ENCODE data around the gene GPC3. TPM values are rescaled to one million over a fixed set of nuclear protein-coding genes. Genes with fewer than 3 reads are reported as not detected.

GPC3 gene
- total RNA-seq, 6 donors from 2014 or later = 9.4 to 111 (median 57.6) TPM

DNA sequence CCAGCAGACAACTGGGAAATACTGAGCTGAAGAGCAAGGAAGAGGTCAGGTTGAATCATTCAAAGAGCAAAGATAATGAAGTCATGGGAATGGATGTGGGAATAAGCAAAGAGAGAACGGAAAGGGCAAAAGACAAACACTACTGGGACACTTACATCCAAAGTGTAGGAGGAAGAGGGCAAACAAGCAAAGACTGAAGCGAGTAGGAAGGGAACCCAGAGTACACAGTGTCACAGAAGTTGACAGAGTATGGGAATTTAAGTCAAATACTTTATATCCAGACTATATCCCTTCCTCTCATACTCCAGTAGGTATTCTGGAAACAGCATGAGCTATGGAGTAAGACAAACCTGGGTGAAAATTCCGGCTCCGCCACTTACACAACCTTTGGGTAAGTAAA, 12.5 kb downstream of the GPC3 start:
- Histone ChIP-seq H3K27me3 (no peaks in the 10 kb centered on the region), H3K27ac (no peak overlapping the region), H3K36me3 (no peaks in the 10 kb centered on the region), H3K4me3 (no peak overlapping the region), H3K4me1 (no peaks in the 10 kb centered on the region), H3K9me3 (no peaks in the 10 kb centered on the region)
- ATAC-seq (ENCODE audit: low FRiP score in 2 of 2) (no peak), DNase-seq (no peak)
- TF ChIP-seq CTCF (IDR thresholded peaks at IDR 0.05) (no peak), POLR2A (IDR thresholded peaks at IDR 0.05) (no peak)
- 63 to 93% methylated on average over 4 of the region's 4 CpGs for WGBS, 2 donors

GRCh38 chrX:133971586-133971985, 13.8 kb downstream of the GPC3 start:
- TF ChIP-seq POLR2A (IDR thresholded peaks at IDR 0.05) (no peak), CTCF (IDR thresholded peaks at IDR 0.05) (no peak), POLR2AphosphoS5 (IDR thresholded peaks at IDR 0.05) (no peak)
- Histone ChIP-seq H3K9me3 (no peaks in the 10 kb centered on the region), H3K36me3 (no peaks in the 10 kb centered on the region), H3K4me3 (no peak overlapping the region), H3K4me1 (no peaks in the 10 kb centered on the region), H3K27ac (no peak overlapping the region), H3K27me3 (no peaks in the 10 kb centered on the region)
- no peak for DNase-seq
- ATAC-seq (ENCODE audit: low FRiP score in 2 of 2) = no peak
- WGBS, 2 donors = 73 to 83% methylated on average over 3 of the region's 3 CpGs

DNA sequence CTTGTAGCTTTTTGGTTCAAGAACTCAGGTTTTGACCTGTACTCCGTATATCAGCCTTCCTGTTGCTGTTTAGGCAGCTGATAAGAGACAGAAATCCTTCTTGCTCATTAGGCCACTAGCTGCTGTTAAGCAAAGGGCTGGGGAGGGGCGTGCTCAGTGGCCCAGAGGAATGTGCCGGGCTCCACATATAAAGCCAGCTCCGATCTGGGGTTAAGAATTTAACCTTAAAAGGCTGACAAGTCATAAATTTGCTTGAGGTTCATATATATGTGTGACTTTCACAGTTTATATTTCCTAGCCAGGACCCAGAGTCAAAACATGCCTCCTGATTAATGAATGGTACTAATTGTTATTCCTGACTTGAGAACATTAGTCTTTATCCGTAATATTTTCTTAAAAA, 15.3 kb downstream of the GPC3 start:
- no peak overlapping the region for H3K4me3 ChIP-seq

GRCh38 chrX:133969191-133969590, 16.2 kb downstream of the GPC3 start:
- no peak overlapping the region for H3K4me3 ChIP-seq
- H3K9me3 ChIP-seq = no peaks in the 10 kb centered on the region
- H3K27ac ChIP-seq = no peak overlapping the region
- H3K27me3 ChIP-seq = no peaks in the 10 kb centered on the region
- WGBS, 2 donors = 67 to 83% methylated on average over 3 of the region's 3 CpGs
- DNase-seq (no peak), ATAC-seq (ENCODE audit: low FRiP score in 2 of 2) (no peak)
- no peaks in the 10 kb centered on the region for H3K4me1 ChIP-seq
- H3K36me3 ChIP-seq = no peaks in the 10 kb centered on the region
- TF ChIP-seq EP300 (IDR thresholded peaks at IDR 0.05) (no peak), POLR2AphosphoS5 (IDR thresholded peaks at IDR 0.05) (no peak), POLR2A (IDR thresholded peaks at IDR 0.05) (no peak), CTCF (IDR thresholded peaks at IDR 0.05) (no peak)

More for the DNA sequence above, 15.3 kb downstream of the GPC3 start:
- 23 to 47% methylated on average over 2 to 5 of the region's 5 CpGs for WGBS, 2 donors
- Histone ChIP-seq H3K4me1 (no peaks in the 10 kb centered on the region), H3K27ac (no peak overlapping the region), H3K9me3 (no peaks in the 10 kb centered on the region), H3K27me3 (no peaks in the 10 kb centered on the region), H3K36me3 (no peaks in the 10 kb centered on the region)
- TF ChIP-seq POLR2A (IDR thresholded peaks at IDR 0.05) (no peak), POLR2AphosphoS5 (IDR thresholded peaks at IDR 0.05) (no peak), EP300 (IDR thresholded peaks at IDR 0.05) (no peak), CTCF (IDR thresholded peaks at IDR 0.05) (no peak)
- ATAC-seq (ENCODE audit: low FRiP score in 2 of 2) (no peak), DNase-seq (no peak)

DNA sequence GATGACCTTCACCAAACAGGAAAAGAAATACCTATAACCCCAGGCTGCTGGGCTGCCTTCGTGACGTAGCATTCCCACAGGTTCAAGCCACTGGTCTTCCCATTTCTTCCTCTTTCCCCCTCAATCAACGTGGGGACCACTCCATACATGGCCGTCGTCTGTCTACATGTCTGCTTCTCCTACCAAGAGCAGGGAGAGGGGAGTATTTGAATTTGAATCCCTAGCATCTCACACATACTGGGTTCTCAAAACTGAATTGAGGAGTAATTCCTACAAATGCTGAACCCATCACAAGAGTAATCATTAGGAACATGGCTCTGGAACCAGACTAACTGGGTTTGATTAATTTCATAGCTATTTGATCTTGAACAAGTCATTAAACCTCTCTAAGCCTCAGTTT, 17.3 kb downstream of the GPC3 start:
- DNase-seq = no peak
- H3K4me1 ChIP-seq = no peaks in the 10 kb centered on the region
- H3K36me3 ChIP-seq = no peaks in the 10 kb centered on the region
- no peak for TF ChIP-seq CTCF (IDR thresholded peaks at IDR 0.05)
- no peak for TF ChIP-seq EP300 (IDR thresholded peaks at IDR 0.05)
- no peak for TF ChIP-seq POLR2A (IDR thresholded peaks at IDR 0.05)
- TF ChIP-seq POLR2AphosphoS5 (IDR thresholded peaks at IDR 0.05) = no peak
- H3K4me3 ChIP-seq = no peak overlapping the region
- H3K9me3 ChIP-seq = no peaks in the 10 kb centered on the region
- H3K27me3 ChIP-seq = no peaks in the 10 kb centered on the region
- ATAC-seq (ENCODE audit: low FRiP score in 2 of 2) = no peak
- H3K27ac ChIP-seq = no peak overlapping the region
- 76 to 85% methylated on average over 5 of the region's 5 CpGs for WGBS, 2 donors
